ENCODE results near the gene CLN6. TPM values are rescaled to one million over a fixed set of nuclear protein-coding genes. Genes with fewer than 3 reads are reported as not detected.

The CLN6 gene
- total RNA-seq, 1 experiment from 2014 or later = 71.9 TPM

- H3K27me3 ChIP-seq (ENCODE audit: insufficient read depth, low read length) = no peaks in the 10 kb centered on the region
- no peak overlapping the region for H3K27ac ChIP-seq (ENCODE audit: insufficient read length, low read depth, low read length)
- H2BK12ac ChIP-seq (ENCODE audit: insufficient read length, low read depth, low read length) = no peak overlapping the region
- Mint-ChIP-seq H3K36me3 (ENCODE audit: insufficient read depth in 1 of 3, low read depth in 3 of 3) (peaks cover 6 to 14% (median 7%) of the 10 kb centered on the region in 3 experiments), H3K4me1 (peaks cover 6% of the 10 kb centered on the region in 2 experiments), H3K9me3 (peaks cover 7 to 14% of the 10 kb centered on the region in 2 experiments), H3K27me3 (ENCODE audit: low read depth) (no peaks in the 10 kb centered on the region; the same call in 1 of the 2 replicates), H3K4me3 (no peak overlapping the region), H3K27ac (no peak overlapping the region)
- H3K56ac ChIP-seq (ENCODE audit: insufficient read length, low read depth, low read length) = no peak overlapping the region
- H3K9me3 ChIP-seq (ENCODE audit: control insufficient read depth, low read depth, low read length) = no peaks in the 10 kb centered on the region
- H2BK20ac ChIP-seq (ENCODE audit: low read depth, low read length, poor library complexity, severe bottlenecking) = no peak overlapping the region
- no peak overlapping the region for H3K23ac ChIP-seq (ENCODE audit: insufficient read length, low read depth, low read length)
- TF ChIP-seq, protein P1, sequence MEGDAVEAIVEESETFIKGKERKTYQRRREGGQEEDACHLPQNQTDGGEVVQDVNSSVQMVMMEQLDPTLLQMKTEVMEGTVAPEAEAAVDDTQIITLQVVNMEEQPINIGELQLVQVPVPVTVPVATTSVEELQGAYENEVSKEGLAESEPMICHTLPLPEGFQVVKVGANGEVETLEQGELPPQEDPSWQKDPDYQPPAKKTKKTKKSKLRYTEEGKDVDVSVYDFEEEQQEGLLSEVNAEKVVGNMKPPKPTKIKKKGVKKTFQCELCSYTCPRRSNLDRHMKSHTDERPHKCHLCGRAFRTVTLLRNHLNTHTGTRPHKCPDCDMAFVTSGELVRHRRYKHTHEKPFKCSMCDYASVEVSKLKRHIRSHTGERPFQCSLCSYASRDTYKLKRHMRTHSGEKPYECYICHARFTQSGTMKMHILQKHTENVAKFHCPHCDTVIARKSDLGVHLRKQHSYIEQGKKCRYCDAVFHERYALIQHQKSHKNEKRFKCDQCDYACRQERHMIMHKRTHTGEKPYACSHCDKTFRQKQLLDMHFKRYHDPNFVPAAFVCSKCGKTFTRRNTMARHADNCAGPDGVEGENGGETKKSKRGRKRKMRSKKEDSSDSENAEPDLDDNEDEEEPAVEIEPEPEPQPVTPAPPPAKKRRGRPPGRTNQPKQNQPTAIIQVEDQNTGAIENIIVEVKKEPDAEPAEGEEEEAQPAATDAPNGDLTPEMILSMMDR (conservative IDR thresholded peaks at IDR 0.05) = no peak
- H3K4me2 ChIP-seq (ENCODE audit: insufficient read depth, insufficient read length, low read length) = no peak overlapping the region
- H4K5ac ChIP-seq (ENCODE audit: insufficient read length, low read depth, low read length) = no peak overlapping the region
- H3K4ac ChIP-seq (ENCODE audit: low read depth, low read length) = no peak overlapping the region
- H2AFZ ChIP-seq (ENCODE audit: low read length) = no peak overlapping the region
- H3T11ph ChIP-seq (ENCODE audit: low read length) = no peak overlapping the region
- no peak overlapping the region for H2AK5ac ChIP-seq (ENCODE audit: insufficient read length, low read length)
- WGBS (ENCODE audit: extremely low coverage, insufficient read length, low lambda C conversion rate) = no CpG with 5 or more reads among the region's 3 CpGs
- no peak for DNase-seq
- H3K4me1 ChIP-seq (ENCODE audit: insufficient read depth, low read length) = no peaks in the 10 kb centered on the region
- H3K79me1 ChIP-seq (ENCODE audit: insufficient read depth, low read depth, low read length, poor library complexity, severe bottlenecking) = no peaks in the 10 kb centered on the region
- no peak overlapping the region for H2BK15ac ChIP-seq (ENCODE audit: low read depth, low read length)
- H3K9ac ChIP-seq (ENCODE audit: extremely low read depth, insufficient read length, low read length) = no peak overlapping the region
- no peak overlapping the region for H2BK5ac ChIP-seq (ENCODE audit: insufficient read length, low read length)
- no peak overlapping the region for H3K14ac ChIP-seq (ENCODE audit: insufficient read depth, low read length)
- no peak overlapping the region for H2BK120ac ChIP-seq (ENCODE audit: low read depth, low read length, poor library complexity, severe bottlenecking)
- no peak overlapping the region for H4K91ac ChIP-seq (ENCODE audit: insufficient read length, low read depth, low read length)
- no peak overlapping the region for H3K18ac ChIP-seq (ENCODE audit: insufficient read length, low read depth, low read length)
- H3K79me2 ChIP-seq (ENCODE audit: insufficient read depth, low read length) = no peaks in the 10 kb centered on the region
- H4K20me1 ChIP-seq (ENCODE audit: control insufficient read depth, insufficient read depth, insufficient read length) = no peaks in the 10 kb centered on the region
- H3K23me2 ChIP-seq (ENCODE audit: insufficient read length, low read depth, low read length, poor library complexity, severe bottlenecking) = no peaks in the 10 kb centered on the region
- no peak overlapping the region for H4K8ac ChIP-seq (replicated peaks; ENCODE audit: insufficient read length, low read depth, low read length)
These were observed 19.7 kb upstream of the CLN6 start for GRCh38 chr15:68249058-68249713.

All from H9 (cell line).